ENCODE measurements around the gene LBX2.

The LBX2 gene

GRCh38 chr2:74507145-74507925 lies 7.9 kb upstream of the LBX2 start, which contains the start of gene PCGF1:
PCGF1 (minus strand) TSS chr2:74507695; CDS start chr2:74507668, 27 bp downstream.
- peak; percentile 94 for ATAC-seq (replicated peaks; ENCODE audit: extremely low read depth, poor library complexity, severe bottlenecking)
- peak within 1 kb of the TSS; percentile 99 for H3K27ac Mint-ChIP-seq (ENCODE audit: low read depth)
- peaks cover 34% of the 10 kb centered on the region for H3K27me3 Mint-ChIP-seq
- H3K36me3 Mint-ChIP-seq (ENCODE audit: insufficient read depth) = peaks cover 24% of the 10 kb centered on the region
- H3K4me1 Mint-ChIP-seq = peaks cover 51% of the 10 kb centered on the region
- DNase-seq (ENCODE audit: low spot score in 2 of 2) = peak; percentile 97 to 100
- peak within 1 kb of the TSS; percentile 91 for H3K4me3 Mint-ChIP-seq
- no peaks in the 10 kb centered on the region for H3K9me3 Mint-ChIP-seq

- Mint-ChIP-seq H3K9me3 (no peaks in the 10 kb centered on the region), H3K27me3 (peaks cover 31% of the 10 kb centered on the region), H3K27ac (ENCODE audit: low read depth) (no peak overlapping the region), H3K4me3 (no peak overlapping the region), H3K36me3 (ENCODE audit: insufficient read depth) (peaks cover 26% of the 10 kb centered on the region), H3K4me1 (peaks cover 61% of the 10 kb centered on the region)
- ATAC-seq (replicated peaks; ENCODE audit: extremely low read depth, poor library complexity, severe bottlenecking) (no peak), DNase-seq (ENCODE audit: low spot score in 2 of 2) (no peak)
Observed at GRCh38 chr2:74505448-74506246, 6.2 kb upstream of the LBX2 start.

GRCh38 chr2:74504591-74504990 lies 5.2 kb upstream of the LBX2 start:
- no peaks in the 10 kb centered on the region for H3K9me3 Mint-ChIP-seq
- peak overlapping the region; percentile 44 for H3K4me3 Mint-ChIP-seq
- peak overlapping the region; percentile 16 for H3K27ac Mint-ChIP-seq (ENCODE audit: low read depth)
- peaks cover 26% of the 10 kb centered on the region for H3K36me3 Mint-ChIP-seq (ENCODE audit: insufficient read depth)
- no peak for DNase-seq (ENCODE audit: low spot score in 2 of 2)
- no peak for ATAC-seq (replicated peaks; ENCODE audit: extremely low read depth, poor library complexity, severe bottlenecking)
- H3K27me3 Mint-ChIP-seq = peaks cover 25% of the 10 kb centered on the region
- peaks cover 61% of the 10 kb centered on the region for H3K4me1 Mint-ChIP-seq

GRCh38 chr2:74503506-74504475 lies 4.4 kb upstream of the LBX2 start:
- Mint-ChIP-seq H3K27ac (ENCODE audit: low read depth) (peak overlapping the region; percentile 16), H3K9me3 (no peaks in the 10 kb centered on the region), H3K4me1 (peaks cover 66% of the 10 kb centered on the region), H3K4me3 (peak overlapping the region; percentile 44), H3K27me3 (peaks cover 31% of the 10 kb centered on the region), H3K36me3 (ENCODE audit: insufficient read depth) (peaks cover 26% of the 10 kb centered on the region)
- no peak for ATAC-seq (replicated peaks; ENCODE audit: extremely low read depth, poor library complexity, severe bottlenecking)
- DNase-seq (ENCODE audit: low spot score in 2 of 2) = no peak

- peak overlapping the region; percentile 44 for H3K4me3 Mint-ChIP-seq
- peaks cover 39% of the 10 kb centered on the region for H3K27me3 Mint-ChIP-seq
- peak in 1 of 2 donors; percentile 35 for DNase-seq (ENCODE audit: low spot score in 2 of 2)
- no peak overlapping the region for H3K27ac Mint-ChIP-seq (ENCODE audit: low read depth)
- no peak for ATAC-seq (replicated peaks; ENCODE audit: extremely low read depth, poor library complexity, severe bottlenecking)
- H3K4me1 Mint-ChIP-seq = peaks cover 66% of the 10 kb centered on the region
- H3K36me3 Mint-ChIP-seq (ENCODE audit: insufficient read depth) = peaks cover 26% of the 10 kb centered on the region
- H3K9me3 Mint-ChIP-seq = no peaks in the 10 kb centered on the region
Observed at GRCh38 chr2:74502720-74503505, 3.5 kb upstream of the LBX2 start.

GRCh38 chr2:74502147-74502719 lies 2.8 kb upstream of the LBX2 start:
- Mint-ChIP-seq H3K4me3 (peak overlapping the region; percentile 44), H3K36me3 (ENCODE audit: insufficient read depth) (peaks cover 22% of the 10 kb centered on the region)

GRCh38 chr2:74501335-74502071 lies 2.1 kb upstream of the LBX2 start:
- Mint-ChIP-seq H3K4me3 (peak overlapping the region; percentile 44), H3K36me3 (ENCODE audit: insufficient read depth) (peaks cover 15% of the 10 kb centered on the region), H3K4me1 (peaks cover 55% of the 10 kb centered on the region), H3K27me3 (peaks cover 40% of the 10 kb centered on the region), H3K27ac (ENCODE audit: low read depth) (no peak overlapping the region), H3K9me3 (no peaks in the 10 kb centered on the region)
- ATAC-seq (replicated peaks; ENCODE audit: extremely low read depth, poor library complexity, severe bottlenecking) = no peak
- no peak for DNase-seq (ENCODE audit: low spot score in 2 of 2)

More at GRCh38 chr2:74502147-74502719, 2.8 kb upstream of the LBX2 start:
- Mint-ChIP-seq H3K4me1 (peaks cover 62% of the 10 kb centered on the region), H3K27me3 (peaks cover 40% of the 10 kb centered on the region), H3K27ac (ENCODE audit: low read depth) (no peak overlapping the region), H3K9me3 (no peaks in the 10 kb centered on the region)
- no peak for DNase-seq (ENCODE audit: low spot score in 2 of 2)
- no peak for ATAC-seq (replicated peaks; ENCODE audit: extremely low read depth, poor library complexity, severe bottlenecking)

GRCh38 chr2:74500578-74500946 lies 1.2 kb upstream of the LBX2 start:
- Mint-ChIP-seq H3K4me1 (peaks cover 53% of the 10 kb centered on the region), H3K36me3 (ENCODE audit: insufficient read depth) (peaks cover 10% of the 10 kb centered on the region), H3K4me3 (no peak overlapping the region), H3K9me3 (no peaks in the 10 kb centered on the region), H3K27ac (ENCODE audit: low read depth) (no peak overlapping the region), H3K27me3 (peaks cover 40% of the 10 kb centered on the region)
- no peak for DNase-seq (ENCODE audit: low spot score in 2 of 2)
- ATAC-seq (replicated peaks; ENCODE audit: extremely low read depth, poor library complexity, severe bottlenecking) = no peak

- H3K27ac Mint-ChIP-seq (ENCODE audit: low read depth) = no peak overlapping the region
- H3K36me3 Mint-ChIP-seq (ENCODE audit: insufficient read depth) = peaks cover 9% of the 10 kb centered on the region
- H3K4me3 Mint-ChIP-seq = no peak overlapping the region
- H3K4me1 Mint-ChIP-seq = peaks cover 50% of the 10 kb centered on the region
- no peaks in the 10 kb centered on the region for H3K9me3 Mint-ChIP-seq
- ATAC-seq (replicated peaks; ENCODE audit: extremely low read depth, poor library complexity, severe bottlenecking) = no peak
- peaks cover 40% of the 10 kb centered on the region for H3K27me3 Mint-ChIP-seq
- no peak for DNase-seq (ENCODE audit: low spot score in 2 of 2)
Observed at GRCh38 chr2:74499940-74500577, 656 bp upstream of the LBX2 start.

- H3K4me1 Mint-ChIP-seq = peaks cover 37% of the 10 kb centered on the region
- H3K9me3 Mint-ChIP-seq = no peaks in the 10 kb centered on the region
- H3K4me3 Mint-ChIP-seq = peak overlapping the region; percentile 81
- no peak for DNase-seq (ENCODE audit: low spot score in 2 of 2)
- peaks cover 30% of the 10 kb centered on the region for H3K27me3 Mint-ChIP-seq
- peak; percentile 41 for ATAC-seq (replicated peaks; ENCODE audit: extremely low read depth, poor library complexity, severe bottlenecking)
- peak overlapping the region; percentile 79 for H3K27ac Mint-ChIP-seq (ENCODE audit: low read depth)
- H3K36me3 Mint-ChIP-seq (ENCODE audit: insufficient read depth) = peaks cover 12% of the 10 kb centered on the region
Observed at GRCh38 chr2:74498500-74499266, 720 bp downstream of the LBX2 start.
